D341Med (cell line): ENCODE data around the gene TAGLN3.

Source experiments
- DNase-seq: peaks from one replicate; pipeline ENCODE4 v3.0.0; 2012; ENCODE audit warnings: low spot score

The TAGLN3 gene

DNA sequence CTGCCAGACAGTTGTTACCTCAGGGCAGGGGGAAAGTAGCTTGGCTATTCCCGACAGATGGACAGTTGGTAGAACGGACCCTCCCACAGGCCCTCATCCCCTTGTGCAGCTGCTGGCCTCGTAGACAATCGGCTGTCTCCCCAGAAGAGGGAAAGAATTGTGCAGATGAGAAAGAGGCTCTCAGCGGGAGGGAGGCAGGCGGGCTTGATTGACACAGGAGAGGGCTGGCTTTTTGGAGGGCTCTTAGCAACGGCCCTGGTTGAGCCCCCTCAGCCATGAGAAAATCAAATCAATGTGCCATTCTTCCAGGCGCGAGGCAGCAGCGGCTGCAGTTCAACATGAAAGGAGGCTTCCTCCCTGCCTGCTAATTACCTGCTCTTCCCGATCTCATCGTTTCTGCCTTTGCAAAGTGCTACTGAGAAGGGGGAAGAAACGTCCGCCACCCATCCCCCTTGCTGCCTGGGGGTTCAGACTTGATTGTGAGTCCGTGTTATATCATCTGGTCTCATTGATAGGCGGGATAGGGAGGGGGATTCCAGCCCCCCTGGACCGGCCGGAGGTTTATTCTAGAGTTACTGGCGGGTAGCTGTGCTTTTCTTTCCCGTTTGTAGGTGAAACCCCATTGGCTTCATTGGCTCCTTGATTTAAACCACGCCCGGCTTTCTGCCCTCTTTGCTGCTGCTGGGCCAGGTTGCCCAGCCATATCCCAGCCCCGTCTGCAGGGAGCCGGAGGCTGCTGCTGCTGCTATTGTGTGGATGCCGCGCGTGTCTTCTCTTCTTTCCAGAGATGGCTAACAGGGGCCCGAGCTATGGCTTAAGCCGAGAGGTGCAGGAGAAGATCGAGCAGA is at the start of gene TAGLN3:
Gene TAGLN3 (plus strand): TSS at position 287 of the 848 bp plus-strand sequence. CDS start 501 bp downstream, at position 788.
- no peak for DNase-seq

GRCh38 chr3:111949712-111950111 is 49.0 kb upstream of the TAGLN3 start:
- DNase-seq: no peak

- no peak for DNase-seq
Measured at GRCh38 chr3:111951032-111951431, 47.7 kb upstream of the TAGLN3 start.

DNA sequence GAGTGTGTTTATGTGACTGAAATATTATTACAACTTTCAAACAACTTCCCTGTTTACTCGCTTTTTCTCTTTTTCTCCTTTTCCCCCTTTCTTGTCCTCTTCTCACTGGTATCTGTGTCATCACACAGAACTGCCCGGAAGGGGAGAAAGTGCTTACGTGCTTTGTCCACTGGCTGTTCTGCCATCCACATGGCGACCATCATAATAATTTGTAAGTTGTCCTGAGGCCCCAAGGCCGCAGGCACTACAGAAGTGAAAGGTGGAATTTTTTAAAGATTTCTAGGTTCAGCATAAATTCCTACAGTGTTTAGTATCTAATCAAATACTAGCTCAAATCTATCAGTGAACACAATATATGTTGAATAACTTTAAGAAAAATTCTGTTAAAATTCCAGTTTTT is 46.6 kb upstream of the TAGLN3 start:
- no peak for DNase-seq

- no peak for DNase-seq
Measured at GRCh38 chr3:111952866-111953450, 45.8 kb upstream of the TAGLN3 start.

- DNase-seq: no peak
Measured at GRCh38 chr3:111954228-111954990, 44.3 kb upstream of the TAGLN3 start.

DNA sequence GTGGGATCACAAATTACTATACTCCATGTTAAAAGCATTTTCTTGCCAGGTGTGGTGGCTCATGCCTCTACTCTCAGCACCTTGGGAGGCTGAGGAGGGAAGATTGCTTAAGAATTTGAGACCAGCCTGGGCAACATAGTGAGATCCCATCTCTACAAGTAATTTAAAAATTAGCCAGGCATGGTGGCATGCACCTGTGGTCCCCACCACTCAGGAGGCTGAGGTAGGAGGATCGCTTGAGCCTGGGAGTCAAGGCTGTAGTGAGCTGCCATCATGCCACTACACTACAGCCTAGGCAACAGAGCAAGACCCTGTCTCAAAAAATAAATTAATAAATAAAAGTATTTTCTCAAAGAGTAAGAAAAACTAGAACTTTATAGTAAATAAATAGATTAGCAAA is 42.8 kb upstream of the TAGLN3 start:
- no peak for DNase-seq

- DNase-seq: no peak
Measured at GRCh38 chr3:111956449-111956848, 42.3 kb upstream of the TAGLN3 start.

DNA sequence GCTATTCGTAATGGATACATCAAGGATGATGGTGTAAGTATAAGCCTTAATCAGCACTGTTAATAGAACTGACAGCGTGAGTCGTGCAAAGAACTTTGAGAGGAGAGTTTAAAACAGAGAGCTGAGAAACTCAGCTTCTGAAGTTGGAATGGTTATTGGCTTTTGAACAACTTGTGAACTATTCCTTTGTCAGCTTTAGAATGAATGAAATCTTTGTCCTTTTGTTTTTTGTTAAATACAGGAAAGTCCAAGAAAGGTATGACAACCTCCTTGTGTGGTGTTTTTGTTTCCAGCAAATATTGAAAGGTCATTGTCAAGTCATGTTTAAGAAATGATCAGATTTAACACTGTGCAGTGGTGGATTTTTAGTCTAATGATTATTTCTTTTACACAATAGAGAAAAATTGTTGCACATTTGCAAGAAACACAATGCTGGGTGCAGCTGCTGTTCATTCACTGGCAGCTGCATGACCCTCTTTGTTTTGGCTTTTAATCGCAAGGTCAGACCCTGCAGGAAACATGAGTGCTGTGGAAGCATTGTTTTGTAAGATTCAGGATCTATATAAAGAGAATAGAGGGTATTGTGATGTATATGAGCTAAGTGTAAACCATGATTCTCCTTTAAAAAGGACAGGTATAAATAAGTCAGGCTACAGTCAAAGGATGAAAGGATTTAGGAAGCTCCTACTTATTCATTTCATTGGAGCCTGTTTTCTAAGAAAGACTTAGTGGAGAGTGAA is 41.6 kb upstream of the TAGLN3 start:
- DNase-seq: no peak

DNA sequence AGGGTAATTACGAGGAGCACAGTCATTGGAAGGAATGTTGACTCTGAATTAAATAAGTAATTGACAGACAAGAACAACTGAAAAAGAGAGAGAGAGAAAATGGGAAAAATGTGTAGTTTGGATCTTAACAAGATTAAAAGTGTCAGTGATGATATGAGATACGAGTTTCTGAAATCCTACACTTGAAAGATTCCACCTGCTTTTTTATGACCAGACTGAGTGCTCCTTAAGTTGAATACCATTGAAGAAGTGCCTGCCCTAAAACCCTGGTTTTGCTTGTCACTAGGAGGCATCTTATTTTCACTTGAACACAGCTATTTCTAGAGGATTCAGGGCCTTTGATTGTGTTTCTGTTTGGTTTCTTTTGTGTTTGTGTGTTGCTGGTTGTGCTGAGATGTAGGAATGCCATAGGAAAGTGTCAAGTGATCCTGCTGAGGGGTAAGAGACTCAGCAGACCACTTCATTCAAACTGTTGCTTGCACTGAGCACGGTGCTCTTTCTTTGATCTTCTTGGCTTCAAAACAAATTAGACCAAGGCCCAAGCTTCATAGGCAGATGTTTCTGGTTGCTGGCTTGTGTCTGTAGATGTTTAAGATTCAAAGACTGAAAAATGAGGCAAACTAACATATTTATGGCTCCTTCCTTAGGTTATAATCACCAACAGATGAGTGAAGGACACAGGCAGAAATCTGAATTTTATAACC is 37.1 kb upstream of the TAGLN3 start:
- DNase-seq: no peak

DNA sequence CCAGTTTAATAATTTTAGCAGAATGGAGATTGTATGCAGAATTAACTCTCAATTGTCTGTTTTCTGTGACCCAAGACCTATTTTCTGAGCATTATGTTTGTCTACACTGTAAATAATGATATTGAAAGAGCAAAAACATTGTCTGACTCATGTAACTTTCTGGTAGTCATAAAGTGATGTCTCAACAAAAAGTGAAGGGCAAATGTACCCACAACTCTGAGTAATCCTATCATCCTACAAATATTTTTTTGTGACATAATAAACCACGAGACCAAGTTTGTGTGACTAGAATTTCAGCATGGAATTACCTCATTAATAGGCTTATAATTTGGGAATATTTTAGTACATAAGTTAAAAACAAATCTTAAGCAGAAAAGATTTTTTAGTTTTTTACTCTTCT is 35.3 kb upstream of the TAGLN3 start:
- no peak for DNase-seq

DNA sequence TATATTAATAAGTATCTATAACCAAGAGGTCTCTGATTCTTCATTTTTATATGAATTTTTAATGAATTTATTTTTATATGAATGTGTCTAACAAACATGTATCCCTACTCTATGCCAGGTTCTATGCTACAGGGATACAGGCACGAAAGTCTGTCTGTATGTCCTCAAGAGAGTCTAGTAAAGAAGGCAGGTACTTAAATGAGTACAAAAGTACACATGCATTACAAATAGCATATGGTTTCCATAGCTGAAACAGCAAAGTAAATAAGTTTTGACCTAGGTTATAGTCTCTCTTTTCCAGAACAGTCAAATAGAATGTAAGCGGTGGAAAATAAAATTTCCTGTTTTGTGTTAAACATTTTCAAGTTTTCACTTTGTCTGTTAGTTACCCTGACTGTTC is 33.2 kb upstream of the TAGLN3 start:
- DNase-seq: no peak

GRCh38 chr3:111967068-111967467 is 31.7 kb upstream of the TAGLN3 start:
- DNase-seq: no peak

DNA sequence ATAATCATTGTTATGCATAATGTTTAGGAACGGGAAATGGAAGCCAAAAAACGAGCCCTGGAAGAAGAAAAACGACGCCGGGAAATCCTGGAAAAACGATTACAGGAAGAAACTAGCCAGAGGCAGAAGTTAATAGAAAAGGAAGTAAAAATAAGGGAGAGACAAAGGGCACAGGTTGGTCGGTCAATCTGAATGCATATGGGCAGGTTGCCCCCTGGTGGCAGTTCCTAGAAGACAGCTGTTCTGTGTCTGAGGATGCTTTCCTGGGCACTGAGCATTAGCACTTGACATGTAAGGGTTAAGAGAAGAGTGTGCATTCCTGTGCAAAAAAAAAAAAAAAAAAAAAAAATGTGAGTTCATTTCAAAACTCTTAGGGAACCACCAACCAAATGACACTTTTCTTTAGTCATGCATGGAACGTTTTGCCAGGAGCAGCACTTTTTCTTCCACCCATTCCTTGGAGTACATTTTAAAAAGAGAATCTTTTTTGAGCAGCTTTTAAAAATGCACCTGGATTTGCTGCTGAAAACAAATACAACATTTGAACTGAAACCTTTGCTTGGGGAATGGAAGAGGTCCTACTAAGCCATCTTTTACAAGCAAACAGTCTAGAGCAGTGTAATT is 31.0 kb upstream of the TAGLN3 start:
- peak; percentile 63 for DNase-seq

DNA sequence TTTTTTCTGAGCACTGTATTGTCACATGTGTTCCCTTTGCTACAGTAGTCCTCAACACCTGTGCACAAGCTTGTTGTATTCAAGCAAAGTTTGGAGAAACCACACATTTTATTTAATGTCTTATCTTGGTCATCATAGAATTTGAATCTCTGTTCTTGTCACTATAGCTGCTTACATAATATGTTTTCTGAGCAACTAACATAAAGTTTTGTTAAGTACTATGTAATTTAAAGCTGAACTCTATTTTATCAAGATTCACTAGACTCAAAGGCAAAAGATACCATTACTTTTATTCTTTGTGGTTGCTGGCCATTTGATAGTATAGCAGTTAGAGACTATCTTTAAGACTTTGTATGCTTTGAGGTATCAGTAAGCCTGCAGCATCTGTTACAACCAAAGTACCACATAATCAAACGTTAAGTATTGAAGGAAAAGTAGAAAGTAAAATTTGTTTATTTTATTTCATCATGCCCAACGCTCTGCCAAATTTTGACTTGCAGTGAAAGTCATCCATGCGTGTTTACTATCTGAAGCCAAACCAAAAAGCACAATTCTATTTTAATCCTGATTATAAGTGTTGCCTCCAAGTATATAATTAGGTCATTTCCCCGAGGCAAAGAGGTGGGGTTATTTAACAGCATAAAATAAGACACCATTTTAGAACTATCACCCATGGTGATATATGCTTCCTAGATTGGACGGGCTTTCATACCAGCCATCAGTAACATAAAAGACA is 30.2 kb upstream of the TAGLN3 start:
- no peak for DNase-seq

GRCh38 chr3:111970376-111970775 is 28.3 kb upstream of the TAGLN3 start:
- no peak for DNase-seq

DNA sequence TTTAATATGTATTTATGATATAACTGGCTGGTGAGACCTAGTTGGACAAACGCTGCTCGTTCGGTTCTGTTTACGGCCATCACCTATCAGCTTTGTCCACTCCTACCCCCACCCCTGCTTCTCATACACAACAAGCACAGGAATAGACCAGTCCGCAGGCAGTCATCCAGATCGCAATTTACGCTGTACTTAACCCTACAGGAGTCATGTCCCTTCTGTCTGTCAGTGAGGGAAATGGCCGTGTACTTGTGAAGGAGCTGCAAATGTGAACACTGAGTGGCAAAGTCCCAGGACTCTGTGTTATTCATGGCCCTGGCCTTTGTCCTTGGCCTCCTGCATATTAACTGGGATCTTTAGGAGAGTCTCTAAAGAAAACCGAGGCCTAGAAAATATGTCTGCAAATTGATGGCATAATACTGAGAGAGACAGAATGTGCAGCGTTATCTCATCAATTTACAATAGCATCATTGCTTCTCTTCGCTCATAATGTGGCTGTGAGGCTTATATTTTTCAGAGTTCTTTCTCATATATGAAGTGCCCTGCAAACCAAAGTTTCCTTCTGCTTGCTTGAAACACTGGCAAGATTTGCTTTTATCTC is 27.1 kb upstream of the TAGLN3 start:
- DNase-seq: no peak

GRCh38 chr3:111972891-111973290 is 25.8 kb upstream of the TAGLN3 start:
- DNase-seq: no peak

GRCh38 chr3:111975131-111975530 is 23.6 kb upstream of the TAGLN3 start:
- no peak for DNase-seq

DNA sequence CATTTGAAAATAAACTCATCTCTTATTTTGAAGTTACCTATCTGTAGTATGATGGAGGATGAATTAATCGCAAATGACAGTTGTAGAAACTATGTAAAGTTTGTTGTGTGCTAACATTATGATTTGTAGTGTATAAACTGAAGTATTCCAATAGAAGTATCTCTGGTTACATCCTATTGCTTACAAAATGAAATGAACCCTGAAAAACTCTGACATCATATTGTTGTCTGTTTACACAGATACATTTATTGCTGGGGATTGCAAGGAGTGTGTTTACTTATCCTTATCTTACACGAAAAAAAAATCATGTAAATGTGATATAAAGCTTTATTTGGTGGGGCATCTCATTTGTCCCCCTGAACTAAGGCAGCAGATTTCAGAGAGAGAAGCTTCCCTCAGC is 22.5 kb upstream of the TAGLN3 start:
- no peak for DNase-seq
